Bronchial epithelial cell (primary cell): ENCODE measurements around the gene RIMBP2. TPM values are rescaled to one million over a fixed set of nuclear protein-coding genes. Genes with fewer than 3 reads are reported as not detected.

Source experiments
- DNase-seq: peaks from one replicate; pipeline ENCODE4 v3.0.0-alpha.2; 2010; ENCODE audit warnings: low read depth
- FAIRE-seq: peaks from 2 replicates; lab custom pipeline; 2011; peaks lifted over from hg19 to GRCh38; lab: Jason Lieb, UNC
- H3K27me3 ChIP-seq: 2 replicates; pipeline ENCODE4 v1.5.1; 2011; ENCODE audit warnings: low read length; ENCODE audit not compliant: control insufficient read depth, insufficient read depth
- H3K36me3 ChIP-seq: 2 replicates; pipeline ENCODE4 v1.5.1; 2011; ENCODE audit warnings: low read length; ENCODE audit not compliant: control insufficient read depth, insufficient read depth
- H3K4me3 ChIP-seq: 2 replicates; pipeline ENCODE4 v1.5.1; 2011; ENCODE audit warnings: mild to moderate bottlenecking, low read depth, low read length, control low read depth
- total RNA-seq: library from RNA; depleted of rRNA; stranded (reverse); fragments of >200 nt; gene quantifications from 2 replicates; pipeline ENCODE4 v1.2.1, GENCODE V29; 2014
- TF ChIP-seq, protein P1 (sequence below): IDR thresholded peaks from 2 replicates; pipeline ENCODE4 v1.5.1; 2011; ENCODE audit warnings: mild to moderate bottlenecking, moderate library complexity, low read length, control low read depth, inconsistent platforms; ENCODE audit not compliant: insufficient read depth, severe bottlenecking

The RIMBP2 gene
- total RNA-seq, 1 donor from 2014 or later = not detected

DNA sequence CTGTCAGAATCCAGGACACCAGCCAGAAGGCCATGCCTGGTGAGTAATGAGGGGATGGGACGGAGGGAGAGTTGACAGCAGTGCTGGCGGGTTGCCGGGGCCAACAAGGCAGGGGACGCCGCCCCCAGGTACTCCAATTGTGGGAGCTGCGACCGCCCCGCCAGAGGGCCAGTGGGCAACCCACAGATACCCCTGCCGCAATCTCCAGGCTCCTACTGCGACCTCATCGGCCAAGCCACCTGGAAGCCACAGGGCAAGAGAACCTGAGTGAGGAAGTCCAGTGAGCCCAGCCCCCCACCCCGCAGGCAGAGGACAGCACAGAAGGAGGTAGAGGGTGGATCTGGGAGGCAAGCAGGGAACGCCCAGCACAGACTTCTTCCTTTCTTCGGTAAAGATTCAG lies 103.0 kb downstream of the RIMBP2 start:
- Histone ChIP-seq H3K36me3 (no peaks in the 10 kb centered on the region), H3K27me3 (no peaks in the 10 kb centered on the region), H3K4me3 (no peak overlapping the region)
- TF ChIP-seq, protein P1, sequence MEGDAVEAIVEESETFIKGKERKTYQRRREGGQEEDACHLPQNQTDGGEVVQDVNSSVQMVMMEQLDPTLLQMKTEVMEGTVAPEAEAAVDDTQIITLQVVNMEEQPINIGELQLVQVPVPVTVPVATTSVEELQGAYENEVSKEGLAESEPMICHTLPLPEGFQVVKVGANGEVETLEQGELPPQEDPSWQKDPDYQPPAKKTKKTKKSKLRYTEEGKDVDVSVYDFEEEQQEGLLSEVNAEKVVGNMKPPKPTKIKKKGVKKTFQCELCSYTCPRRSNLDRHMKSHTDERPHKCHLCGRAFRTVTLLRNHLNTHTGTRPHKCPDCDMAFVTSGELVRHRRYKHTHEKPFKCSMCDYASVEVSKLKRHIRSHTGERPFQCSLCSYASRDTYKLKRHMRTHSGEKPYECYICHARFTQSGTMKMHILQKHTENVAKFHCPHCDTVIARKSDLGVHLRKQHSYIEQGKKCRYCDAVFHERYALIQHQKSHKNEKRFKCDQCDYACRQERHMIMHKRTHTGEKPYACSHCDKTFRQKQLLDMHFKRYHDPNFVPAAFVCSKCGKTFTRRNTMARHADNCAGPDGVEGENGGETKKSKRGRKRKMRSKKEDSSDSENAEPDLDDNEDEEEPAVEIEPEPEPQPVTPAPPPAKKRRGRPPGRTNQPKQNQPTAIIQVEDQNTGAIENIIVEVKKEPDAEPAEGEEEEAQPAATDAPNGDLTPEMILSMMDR = no peak
- DNase-seq = no peak
- FAIRE-seq = no peak

DNA sequence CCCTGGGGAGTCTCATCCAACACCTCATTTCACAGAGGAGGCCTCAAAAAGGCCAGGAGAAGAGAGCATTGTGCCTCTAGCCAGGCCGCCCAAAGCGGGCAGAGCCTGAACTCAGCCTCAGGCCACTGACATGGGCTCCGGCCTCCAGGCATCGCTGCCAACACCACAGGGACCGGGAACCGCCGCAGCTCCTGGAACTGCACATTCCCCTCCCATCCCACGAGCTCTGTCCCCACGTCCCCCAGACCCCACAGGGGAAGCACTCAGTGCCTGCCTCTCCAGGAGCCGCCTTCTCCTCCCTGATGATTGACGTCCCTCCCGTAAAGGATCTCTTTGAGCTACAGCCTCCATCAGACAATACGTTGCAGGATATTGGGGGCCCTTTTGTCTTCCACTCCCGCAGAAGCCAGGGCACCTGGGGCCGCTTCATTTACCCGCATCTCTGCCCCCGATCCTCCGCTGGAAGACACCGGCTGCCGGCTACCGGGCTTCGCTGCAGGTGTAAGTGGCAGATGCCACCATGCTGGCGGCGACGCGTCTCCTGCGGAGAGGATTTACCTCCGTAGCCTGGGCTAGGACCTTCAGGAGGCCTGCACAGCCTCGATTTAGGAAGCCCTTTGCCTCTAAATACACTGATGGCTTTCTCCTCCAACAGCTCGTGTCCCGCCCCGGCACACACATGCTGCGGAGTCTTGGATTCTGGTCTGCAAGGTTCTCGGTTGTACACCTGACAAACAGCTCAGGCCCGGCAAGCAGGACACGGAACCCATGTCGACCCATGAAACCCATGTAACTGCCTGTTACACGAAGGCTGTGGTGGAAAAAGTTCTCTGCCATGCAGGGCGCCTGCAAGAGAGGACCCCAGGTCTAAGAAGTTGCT lies 104.8 kb downstream of the RIMBP2 start:
- Histone ChIP-seq H3K4me3 (no peak overlapping the region), H3K36me3 (no peaks in the 10 kb centered on the region), H3K27me3 (no peaks in the 10 kb centered on the region)
- no peak for DNase-seq
- TF ChIP-seq, protein P1 = no peak
- no peak for FAIRE-seq

DNA sequence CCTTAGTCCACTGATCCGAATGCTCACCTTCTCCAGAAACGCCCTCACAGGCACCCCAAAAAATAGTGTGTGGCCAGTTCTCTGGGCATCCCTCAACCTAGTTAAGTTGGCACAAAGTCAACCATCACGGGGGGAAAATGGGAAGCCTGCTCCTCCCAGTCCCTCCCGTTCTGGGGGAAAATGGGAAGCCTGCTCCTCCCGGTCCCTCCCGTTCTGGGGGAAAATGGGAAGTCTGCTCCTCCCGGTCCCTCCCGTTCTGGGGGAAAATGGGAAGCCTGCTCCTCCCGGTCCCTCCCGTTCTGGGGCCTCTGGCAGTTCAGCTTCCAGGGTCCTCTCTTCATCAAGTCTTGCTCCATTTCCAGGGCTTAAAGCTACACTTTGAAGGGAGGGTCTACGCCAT lies 106.1 kb downstream of the RIMBP2 start:
- FAIRE-seq (no peak), DNase-seq (no peak)
- TF ChIP-seq, protein P1 = no peak
- no peaks in the 10 kb centered on the region for H3K27me3 ChIP-seq
- H3K4me3 ChIP-seq = no peak overlapping the region
- H3K36me3 ChIP-seq = no peaks in the 10 kb centered on the region

DNA sequence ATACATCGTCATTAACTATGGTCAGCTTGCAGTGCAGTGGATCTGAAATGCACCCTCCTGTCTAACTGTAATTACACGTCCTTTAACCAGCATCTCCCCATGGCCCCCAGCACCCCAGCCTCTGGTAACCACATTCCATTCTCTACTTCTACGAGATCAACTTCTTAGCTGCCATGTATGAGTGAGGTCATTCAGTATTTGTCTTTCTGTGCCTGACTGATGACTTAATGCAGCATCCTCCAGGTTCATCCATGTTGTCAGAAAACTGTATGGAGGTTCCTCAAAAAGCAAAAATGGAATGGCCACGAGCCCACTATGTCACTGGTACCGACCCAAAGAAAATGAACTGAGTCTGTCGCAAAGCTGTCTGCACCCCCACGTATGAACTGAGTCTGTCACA lies 107.3 kb downstream of the RIMBP2 start:
- Histone ChIP-seq H3K36me3 (no peaks in the 10 kb centered on the region), H3K27me3 (no peaks in the 10 kb centered on the region), H3K4me3 (no peak overlapping the region)
- no peak for DNase-seq
- no peak for FAIRE-seq
- TF ChIP-seq, protein P1 = no peak

DNA sequence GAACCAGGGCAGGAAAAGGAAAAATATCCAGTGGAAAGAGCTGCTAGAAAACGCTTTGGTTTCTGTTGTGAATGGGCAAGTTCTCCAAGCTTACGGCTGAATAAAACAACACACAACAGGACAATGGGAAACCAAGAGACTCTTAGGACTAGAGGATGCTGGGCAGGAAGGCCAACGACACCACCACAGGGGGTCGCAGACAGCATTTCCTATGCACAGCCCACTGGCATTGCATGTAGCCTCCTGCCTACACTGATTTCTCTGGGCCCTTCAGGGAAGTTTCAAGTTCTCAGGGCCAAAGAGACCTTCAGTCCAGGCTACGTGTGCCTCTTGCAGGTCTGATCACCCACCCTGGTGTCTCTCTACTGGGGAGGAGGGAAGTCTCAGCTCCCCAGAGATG lies 108.0 kb downstream of the RIMBP2 start:
- no peak for FAIRE-seq
- TF ChIP-seq, protein P1 = no peak
- Histone ChIP-seq H3K27me3 (no peaks in the 10 kb centered on the region), H3K36me3 (no peaks in the 10 kb centered on the region), H3K4me3 (no peak overlapping the region)
- no peak for DNase-seq
